Upper lobe of left lung (tissue), 6 donors: ENCODE measurements around the gene CAMSAP1. TPM values are rescaled to one million over a fixed set of nuclear protein-coding genes. Genes with fewer than 3 reads are reported as not detected.

Experiments used
- ATAC-seq, 2 donors: fragments of 200-7000 bp; cut with Tn5 transposase; one replicate each; pipeline ENCODE4 v1.9.1; 2022; ENCODE audit warnings: mild to moderate bottlenecking in 2 of 2, moderate library complexity in 2 of 2; ENCODE audit not compliant: low FRiP score in 2 of 2
- DNase-seq, 2 donors: peaks; one replicate each; pipeline ENCODE4 v3.0.0-alpha.2; 2019 to 2020
- H3K27ac ChIP-seq, 4 donors: fragments of 200-600 bp; sonication (generic); one replicate each; pipeline ENCODE4 v1.5.1; 2016 to 2019
- H3K27me3 ChIP-seq, 4 donors: fragments of 200-600 bp; sonication (generic); one replicate each; pipeline ENCODE4 v1.5.1; 2017 to 2019
- H3K36me3 ChIP-seq, 4 donors: fragments of 200-600 bp; sonication (generic); one replicate each; pipeline ENCODE4 v1.5.1; 2016 to 2019
- H3K4me1 ChIP-seq, 4 donors: fragments of 200-600 bp; sonication (generic); one replicate each; pipeline ENCODE4 v1.5.1; 2018 to 2019
- H3K4me3 ChIP-seq, 4 donors: fragments of 200-600 bp; sonication (generic); one replicate each; pipeline ENCODE4 v1.5.1; 2017 to 2019; ENCODE audit warnings: mild to moderate bottlenecking in 2 of 4, moderate library complexity in 1 of 4
- H3K9me3 ChIP-seq, 4 donors: fragments of 200-600 bp; sonication (generic); one replicate each; pipeline ENCODE4 v1.5.1; 2018 to 2019
- EP300 ChIP-seq, 4 donors: sonication (generic); formaldehyde crosslinking; IDR thresholded peaks; one replicate each; pipeline ENCODE4 v1.5.1; 2017; ENCODE audit warnings: antibody characterized with exemption in 4 of 4, control low read depth in 2 of 4
- POLR2A ChIP-seq, 4 donors: fragments of 450-650 bp; IDR thresholded peaks; one replicate each; pipeline ENCODE4 v1.5.1; 2016 to 2017; ENCODE audit warnings: antibody characterized with exemption in 4 of 4, mild to moderate bottlenecking in 2 of 4
- POLR2AphosphoS5 ChIP-seq, 2 donors: sonication (generic); formaldehyde crosslinking; IDR thresholded peaks; one replicate each; pipeline ENCODE4 v1.5.1; 2017; ENCODE audit warnings: antibody characterized with exemption in 2 of 2
- WGBS, 2 donors: methylation state at CpG; one replicate each; pipeline ENCODE4 v1.1.5; 2017 to 2018; 5-methylcytosine and 5-hydroxymethylcytosine counted together
- total RNA-seq, 6 donors: library from RNA; depleted of rRNA in 4 of 6; stranded (reverse); fragments of >200 nt in 4 of 6; gene quantifications; one replicate each; pipeline versions ENCODE4 v1.1.0 to v1.2.1, GENCODE V29; 2016 to 2021
- TF ChIP-seq, protein P1 (sequence below), 6 experiments: fragments of 450-650 bp in 4 of 6; fragments of 200-600 bp in 2 of 6; sonication (generic) in 2 of 6; IDR thresholded peaks; one replicate each; pipeline ENCODE4 v1.5.1; 2016 to 2019; ENCODE audit warnings: antibody characterized with exemption in 6 of 6
- donor health status: DM: no; HTN: no; CAD: no; lungs with moderate emphysema.
- donor health status: DM: no; HTN: yes; CAD: no; lungs with severe emphysema.

Gene CAMSAP1
- total RNA-seq, 6 donors from 2014 or later = 29.9 to 39.7 (median 34.1) TPM

DNA sequence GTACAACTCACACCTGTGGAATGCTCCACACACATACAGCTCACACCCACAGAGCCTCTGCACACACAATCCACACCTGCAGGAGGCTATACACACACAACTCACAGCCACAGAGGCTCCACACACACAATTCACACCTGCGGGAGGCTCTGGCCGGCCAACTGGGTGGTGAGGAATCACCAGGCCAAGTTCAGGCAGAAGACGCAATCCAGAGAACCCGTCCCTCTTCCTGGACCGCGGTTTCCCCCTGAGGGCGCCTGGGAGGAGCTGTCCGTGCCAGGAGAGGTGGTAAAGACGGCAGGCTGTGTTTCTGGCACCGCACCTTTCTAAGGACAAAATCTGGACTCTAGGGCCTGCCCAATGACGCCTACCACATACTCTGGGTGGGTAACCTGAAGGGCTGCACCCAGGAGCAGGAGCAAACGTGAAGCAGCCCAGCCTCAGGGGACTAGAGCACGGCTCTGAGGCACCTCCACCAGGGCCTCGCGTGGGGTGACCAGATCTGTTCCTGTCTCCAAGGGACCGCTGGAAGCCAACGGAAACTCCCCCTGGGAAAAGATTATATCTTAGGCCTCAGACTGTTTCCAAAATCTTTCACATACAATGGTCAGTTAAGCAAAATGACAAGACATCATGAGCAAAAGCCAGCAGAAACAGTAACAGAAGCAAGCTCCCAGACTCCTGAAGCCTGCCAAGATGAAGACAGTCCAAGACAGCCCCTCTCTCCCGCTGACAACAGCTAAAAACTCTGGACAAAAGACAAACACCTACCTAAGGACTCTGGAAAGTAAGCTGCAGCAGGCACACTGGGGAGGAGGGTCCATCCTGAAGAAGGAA is 16.9 kb downstream of the CAMSAP1 start:
- TF ChIP-seq POLR2A (IDR thresholded peaks at IDR 0.05) = no peak
- TF ChIP-seq POLR2AphosphoS5 (IDR thresholded peaks at IDR 0.05) = no peak
- no peak for TF ChIP-seq EP300 (IDR thresholded peaks at IDR 0.05)
- TF ChIP-seq, protein P1, sequence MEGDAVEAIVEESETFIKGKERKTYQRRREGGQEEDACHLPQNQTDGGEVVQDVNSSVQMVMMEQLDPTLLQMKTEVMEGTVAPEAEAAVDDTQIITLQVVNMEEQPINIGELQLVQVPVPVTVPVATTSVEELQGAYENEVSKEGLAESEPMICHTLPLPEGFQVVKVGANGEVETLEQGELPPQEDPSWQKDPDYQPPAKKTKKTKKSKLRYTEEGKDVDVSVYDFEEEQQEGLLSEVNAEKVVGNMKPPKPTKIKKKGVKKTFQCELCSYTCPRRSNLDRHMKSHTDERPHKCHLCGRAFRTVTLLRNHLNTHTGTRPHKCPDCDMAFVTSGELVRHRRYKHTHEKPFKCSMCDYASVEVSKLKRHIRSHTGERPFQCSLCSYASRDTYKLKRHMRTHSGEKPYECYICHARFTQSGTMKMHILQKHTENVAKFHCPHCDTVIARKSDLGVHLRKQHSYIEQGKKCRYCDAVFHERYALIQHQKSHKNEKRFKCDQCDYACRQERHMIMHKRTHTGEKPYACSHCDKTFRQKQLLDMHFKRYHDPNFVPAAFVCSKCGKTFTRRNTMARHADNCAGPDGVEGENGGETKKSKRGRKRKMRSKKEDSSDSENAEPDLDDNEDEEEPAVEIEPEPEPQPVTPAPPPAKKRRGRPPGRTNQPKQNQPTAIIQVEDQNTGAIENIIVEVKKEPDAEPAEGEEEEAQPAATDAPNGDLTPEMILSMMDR (IDR thresholded peaks at IDR 0.05) = no peak
- Histone ChIP-seq H3K27ac (no peak overlapping the region), H3K4me3 (no peak overlapping the region), H3K36me3 (no peaks in the 10 kb centered on the region), H3K27me3 (no peaks in the 10 kb centered on the region), H3K4me1 (peaks cover 26 to 52% (median 40%) of the 10 kb centered on the region in 4 donors), H3K9me3 (no peaks in the 10 kb centered on the region)
- DNase-seq (no peak), ATAC-seq (no peak)
- 68 to 71% methylated on average over 7 to 18 of the region's 18 CpGs for WGBS, 2 donors

DNA sequence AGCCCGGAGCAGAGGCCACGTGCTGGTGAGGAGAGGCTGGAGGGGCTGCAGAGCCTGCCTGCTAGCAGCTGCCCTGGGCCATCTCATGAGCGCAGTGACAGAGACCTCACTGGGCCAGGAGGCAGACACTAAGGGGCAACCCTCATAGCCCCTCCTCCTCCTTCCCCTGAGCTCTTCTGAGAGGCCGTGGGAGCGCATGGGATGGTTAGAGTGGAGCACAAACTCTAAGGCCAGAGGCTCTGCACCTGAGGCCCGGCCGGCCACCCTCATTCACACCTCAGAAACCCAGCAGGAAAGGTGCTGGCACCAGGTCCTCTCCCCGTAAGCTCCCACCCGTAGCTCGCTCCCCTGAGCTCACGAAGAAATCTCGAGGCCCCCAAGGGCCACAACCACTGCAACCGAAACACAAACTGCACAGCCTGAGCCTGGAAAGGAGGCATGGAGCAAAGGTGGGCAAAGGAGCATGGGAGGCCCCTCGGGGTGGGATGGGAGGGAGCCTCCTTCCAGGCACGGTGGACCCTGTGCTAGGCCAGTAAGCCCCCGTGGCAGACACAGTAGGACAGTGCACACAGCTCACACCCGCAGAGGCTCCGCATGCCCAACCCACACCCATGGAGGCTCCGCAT is 17.7 kb downstream of the CAMSAP1 start:
- TF ChIP-seq EP300 (IDR thresholded peaks at IDR 0.05) (no peak), POLR2A (IDR thresholded peaks at IDR 0.05) (no peak), POLR2AphosphoS5 (IDR thresholded peaks at IDR 0.05) (no peak)
- TF ChIP-seq, protein P1 (IDR thresholded peaks at IDR 0.05) = no peak
- WGBS, 2 donors = 90 to 94% methylated on average over 9 to 14 of the region's 19 CpGs
- H3K4me1 ChIP-seq = peaks cover 26 to 57% (median 40%) of the 10 kb centered on the region in 4 donors

GRCh38 chr9:135888766-135889394 is 18.5 kb downstream of the CAMSAP1 start:
- WGBS, 2 donors = 88 to 93% methylated on average over 10 to 13 of the region's 13 CpGs
- Histone ChIP-seq H3K4me3 (no peak overlapping the region), H3K27ac (no peak overlapping the region), H3K36me3 (no peaks in the 10 kb centered on the region), H3K27me3 (no peaks in the 10 kb centered on the region), H3K9me3 (no peaks in the 10 kb centered on the region), H3K4me1 (peaks cover 26 to 57% (median 41%) of the 10 kb centered on the region in 4 donors)
- TF ChIP-seq EP300 (IDR thresholded peaks at IDR 0.05) = no peak
- TF ChIP-seq, protein P1 (IDR thresholded peaks at IDR 0.05) = no peak
- ATAC-seq (no peak), DNase-seq (no peak)

More for the DNA sequence above, 17.7 kb downstream of the CAMSAP1 start:
- H3K27me3 ChIP-seq = no peaks in the 10 kb centered on the region
- no peaks in the 10 kb centered on the region for H3K9me3 ChIP-seq
- DNase-seq (no peak), ATAC-seq (no peak)
- no peaks in the 10 kb centered on the region for H3K36me3 ChIP-seq
- H3K27ac ChIP-seq = no peak overlapping the region
- H3K4me3 ChIP-seq = no peak overlapping the region

GRCh38 chr9:135888126-135888765 is 19.1 kb downstream of the CAMSAP1 start:
- 84 to 93% methylated on average over 9 to 22 of the region's 22 CpGs for WGBS, 2 donors
- no peaks in the 10 kb centered on the region for H3K36me3 ChIP-seq
- H3K4me1 ChIP-seq = peaks cover 26 to 57% (median 41%) of the 10 kb centered on the region in 4 donors
- no peaks in the 10 kb centered on the region for H3K27me3 ChIP-seq
- no peaks in the 10 kb centered on the region for H3K9me3 ChIP-seq
- ATAC-seq (no peak), DNase-seq (no peak)
- TF ChIP-seq POLR2A (IDR thresholded peaks at IDR 0.05) = no peak
- no peak overlapping the region for H3K4me3 ChIP-seq
- peak overlapping the region in 3 of 4 donors; percentile 13 to 57 (median 54) for H3K27ac ChIP-seq

- no peaks in the 10 kb centered on the region for H3K36me3 ChIP-seq
- TF ChIP-seq POLR2AphosphoS5 (IDR thresholded peaks at IDR 0.05) = no peak
- TF ChIP-seq, protein P1 (IDR thresholded peaks at IDR 0.05) = no peak
- H3K9me3 ChIP-seq = no peaks in the 10 kb centered on the region
- no peaks in the 10 kb centered on the region for H3K27me3 ChIP-seq
- DNase-seq = peak in 1 of 2 donors; percentile 59
- ATAC-seq = peak; percentile 41 to 47
- WGBS, 2 donors = 25 to 43% methylated on average over 9 to 12 of the region's 12 CpGs
- H3K27ac ChIP-seq = peak overlapping the region; percentile 13 to 65 (median 56)
- no peak overlapping the region for H3K4me3 ChIP-seq
- H3K4me1 ChIP-seq = peaks cover 26 to 57% (median 41%) of the 10 kb centered on the region in 4 donors
Measured at GRCh38 chr9:135887585-135888050, 19.7 kb downstream of the CAMSAP1 start.
